CD4-positive, alpha-beta memory T cell (primary cell): ENCODE data around the gene PPFIBP2. TPM values are rescaled to one million over a fixed set of nuclear protein-coding genes. Genes with fewer than 3 reads are reported as not detected.

Source experiments
- CTCF ChIA-PET: fragments of 350-600 bp; sonication (Branson Sonifier 250); formaldehyde crosslinking; loops from one replicate; lab custom pipeline; 2021; ENCODE audit warnings: inconsistent platforms; ENCODE audit not compliant: partially characterized antibody; lab: Charles Lee
- POLR2A ChIA-PET: fragments of 350-600 bp; sonication (Branson Sonifier 250); formaldehyde crosslinking; loops from one replicate; lab custom pipeline; 2021; ENCODE audit not compliant: partially characterized antibody; lab: Charles Lee
- DNase-seq, 5 donors: peaks; one replicate each; pipeline versions ENCODE4 v3.0.0 to v3.0.0-alpha.2; 2020 to 2022; ENCODE audit warnings: mixed read lengths in 1 of 5
- H3K27ac ChIP-seq: one replicate; pipeline ENCODE4 v1.7.0; 2013; ENCODE audit warnings: low read depth, low read length
- H3K27me3 ChIP-seq: 2 replicates; pipeline ENCODE4 v1.7.0; 2013; ENCODE audit warnings: mild to moderate bottlenecking, low read length, moderate library complexity; ENCODE audit not compliant: insufficient read depth
- H3K36me3 ChIP-seq: 2 replicates; pipeline ENCODE4 v1.7.0; 2013; ENCODE audit warnings: mild to moderate bottlenecking, low read length, moderate library complexity; ENCODE audit not compliant: insufficient read depth
- H3K4me1 ChIP-seq: 2 replicates; pipeline ENCODE4 v1.7.0; 2013; ENCODE audit warnings: mild to moderate bottlenecking, low read length, moderate library complexity; ENCODE audit not compliant: insufficient read depth
- H3K4me3 ChIP-seq, 2 donors: one replicate each; pipeline ENCODE4 v1.7.0; 2013; ENCODE audit warnings: low read length in 2 of 2, mild to moderate bottlenecking in 1 of 2
- H3K9me3 ChIP-seq, 2 donors: one replicate each; pipeline ENCODE4 v1.7.0; 2013; ENCODE audit warnings: low read length in 2 of 2, control low read depth in 1 of 2; ENCODE audit not compliant: control insufficient read depth in 1 of 2
- H3K27ac Mint-ChIP-seq, 7 donors: one replicate each; pipeline ENCODE4 v1.8.0; 2020 to 2021; ENCODE audit warnings: mixed read lengths in 7 of 7, mild to moderate bottlenecking in 6 of 7, inconsistent platforms in 3 of 7, moderate library complexity in 3 of 7
- H3K27me3 Mint-ChIP-seq, 2 donors: one replicate each; pipeline ENCODE4 v1.8.0; 2020 to 2021; ENCODE audit warnings: mixed read lengths in 2 of 2
- H3K36me3 Mint-ChIP-seq, 2 donors: one replicate each; pipeline ENCODE4 v1.8.0; 2020 to 2021; ENCODE audit warnings: mixed read lengths in 2 of 2, inconsistent platforms in 1 of 2, mild to moderate bottlenecking in 1 of 2
- H3K4me1 Mint-ChIP-seq, 4 donors: one replicate each; pipeline ENCODE4 v1.8.0; 2020 to 2021; ENCODE audit warnings: mixed read lengths in 4 of 4, mild to moderate bottlenecking in 1 of 4
- H3K4me3 Mint-ChIP-seq, 8 donors: one replicate each; pipeline ENCODE4 v1.8.0; 2020 to 2021; ENCODE audit warnings: mixed read lengths in 8 of 8, mild to moderate bottlenecking in 7 of 8, moderate library complexity in 6 of 8, inconsistent platforms in 3 of 8
- H3K9me3 Mint-ChIP-seq, 8 donors: one replicate each; pipeline ENCODE4 v1.8.0; 2020 to 2021; ENCODE audit warnings: mixed read lengths in 8 of 8, mild to moderate bottlenecking in 5 of 8, inconsistent platforms in 3 of 8, moderate library complexity in 1 of 8
- intact Hi-C: fragments of 100-400 bp; cut with micrococcal nuclease; formaldehyde crosslinking; loops from one replicate; pipeline ENCODE4 v1.15.1; 2023
- polyA plus RNA-seq, 2 donors: library from polyadenylated mRNA; unstranded; fragments of 300-500 nt; fragmentation: Illumina TruSeq; gene quantifications; one replicate each; pipeline ENCODE4 v1.2.3, GENCODE V29; 2021
- total RNA-seq, 2 experiments: library from RNA; stranded (reverse); gene quantifications; one replicate each; pipeline ENCODE4 v1.2.3, GENCODE V29; 2021

PPFIBP2 gene
- total and polyA plus RNA-seq, 4 experiments from 2014 or later = 4.0 to 22.0 (median 19.0) TPM

GRCh38 chr11:7637447-7638157 is 123.8 kb downstream of the PPFIBP2 start:
- DNase-seq = no peak
- POLR2A ChIA-PET = no interaction called here
- H3K36me3 Mint-ChIP-seq = peaks cover 79 to 89% of the 10 kb centered on the region in 2 donors
- peak overlapping the region in 1 of 7 donors; percentile 26 for H3K27ac Mint-ChIP-seq
- no peak overlapping the region for H3K27ac ChIP-seq
- no peaks in the 10 kb centered on the region for H3K9me3 ChIP-seq
- peaks cover 5% of the 10 kb centered on the region for H3K36me3 ChIP-seq
- H3K4me1 ChIP-seq = no peaks in the 10 kb centered on the region
- no peaks in the 10 kb centered on the region for H3K27me3 Mint-ChIP-seq
- CTCF ChIA-PET = interaction anchor here (1.0 to 1.1 kb wide), 3 partner anchors 20 to 825 kb away, joined by 3 read pairs; no protein-coding TSS in a partner anchor
- H3K4me1 Mint-ChIP-seq = no peaks in the 10 kb centered on the region
- H3K9me3 Mint-ChIP-seq = no peaks in the 10 kb centered on the region
- H3K4me3 ChIP-seq = no peak overlapping the region
- intact Hi-C loops = no loop called here
- H3K27me3 ChIP-seq = no peaks in the 10 kb centered on the region
- no peak overlapping the region for H3K4me3 Mint-ChIP-seq

GRCh38 chr11:7638710-7639642 is 125.2 kb downstream of the PPFIBP2 start:
- Histone ChIP-seq H3K4me1 (no peaks in the 10 kb centered on the region), H3K4me3 (no peak overlapping the region), H3K36me3 (peaks cover 5% of the 10 kb centered on the region), H3K9me3 (no peaks in the 10 kb centered on the region), H3K27me3 (no peaks in the 10 kb centered on the region), H3K27ac (no peak overlapping the region)
- Mint-ChIP-seq H3K4me3 (no peak overlapping the region), H3K9me3 (no peaks in the 10 kb centered on the region), H3K27ac (peak overlapping the region in 1 of 7 donors; percentile 57), H3K4me1 (no peaks in the 10 kb centered on the region), H3K27me3 (no peaks in the 10 kb centered on the region), H3K36me3 (peaks cover 70 to 85% of the 10 kb centered on the region in 2 donors)
- DNase-seq = no peak
- CTCF ChIA-PET = interaction anchor here (0.7 to 1.1 kb wide), 3 partner anchors 18 to 26 kb away, joined by 3 read pairs; no protein-coding TSS in a partner anchor
- POLR2A ChIA-PET = no interaction called here
- intact Hi-C loops = no loop called here

DNA sequence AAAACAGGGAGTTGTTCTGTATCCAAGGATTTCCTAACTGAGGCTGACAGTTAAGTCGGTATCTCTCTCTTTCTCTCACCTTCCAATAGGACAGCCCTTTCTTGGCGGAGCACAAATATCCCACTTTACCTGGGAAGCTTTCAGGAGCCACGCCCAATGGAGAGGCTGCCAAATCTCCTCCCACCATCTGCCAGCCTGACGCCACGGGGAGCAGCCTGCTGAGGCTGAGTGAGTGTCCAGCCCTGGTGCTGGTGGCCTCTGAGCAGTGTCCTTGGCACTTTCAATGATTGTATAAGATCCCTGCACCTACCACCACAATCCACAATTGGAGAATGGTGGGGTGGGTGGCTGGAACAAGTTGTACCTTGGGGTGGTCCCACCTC is 125.8 kb downstream of the PPFIBP2 start:
- Histone ChIP-seq H3K4me1 (no peaks in the 10 kb centered on the region), H3K4me3 (no peak overlapping the region), H3K36me3 (peaks cover 5% of the 10 kb centered on the region), H3K27me3 (no peaks in the 10 kb centered on the region), H3K9me3 (no peaks in the 10 kb centered on the region), H3K27ac (no peak overlapping the region)
- DNase-seq = no peak
- Mint-ChIP-seq H3K9me3 (no peaks in the 10 kb centered on the region), H3K36me3 (peaks cover 67 to 83% of the 10 kb centered on the region in 2 donors), H3K4me3 (no peak overlapping the region), H3K27me3 (no peaks in the 10 kb centered on the region), H3K4me1 (no peaks in the 10 kb centered on the region), H3K27ac (no peak overlapping the region)
- ChIA-PET POLR2A (no interaction called here), CTCF (interaction anchor here (0.7 to 0.8 kb wide), 2 partner anchors 18 to 26 kb away, joined by 3 read pairs; no protein-coding TSS in a partner anchor)
- intact Hi-C loops = no loop called here

- Mint-ChIP-seq H3K4me1 (no peaks in the 10 kb centered on the region), H3K4me3 (no peak overlapping the region), H3K9me3 (no peaks in the 10 kb centered on the region), H3K27me3 (no peaks in the 10 kb centered on the region), H3K36me3 (peaks cover 62 to 77% of the 10 kb centered on the region in 2 donors), H3K27ac (no peak overlapping the region)
- Histone ChIP-seq H3K36me3 (peaks cover 5% of the 10 kb centered on the region), H3K27me3 (no peaks in the 10 kb centered on the region), H3K4me1 (no peaks in the 10 kb centered on the region), H3K4me3 (no peak overlapping the region), H3K27ac (no peak overlapping the region), H3K9me3 (no peaks in the 10 kb centered on the region)
- ChIA-PET POLR2A (no interaction called here), CTCF (no interaction called here)
- no peak for DNase-seq
- intact Hi-C loops = no loop called here
These were observed 127.0 kb downstream of the PPFIBP2 start for GRCh38 chr11:7640816-7641215.

GRCh38 chr11:7642747-7643146 is 128.9 kb downstream of the PPFIBP2 start:
- Histone ChIP-seq H3K27ac (no peak overlapping the region), H3K9me3 (no peaks in the 10 kb centered on the region), H3K4me3 (no peak overlapping the region), H3K4me1 (no peaks in the 10 kb centered on the region), H3K36me3 (peaks cover 6% of the 10 kb centered on the region), H3K27me3 (no peaks in the 10 kb centered on the region)
- intact Hi-C loops = no loop called here
- Mint-ChIP-seq H3K4me1 (no peaks in the 10 kb centered on the region), H3K9me3 (no peaks in the 10 kb centered on the region), H3K27me3 (no peaks in the 10 kb centered on the region), H3K4me3 (no peak overlapping the region), H3K36me3 (peaks cover 50 to 69% of the 10 kb centered on the region in 2 donors), H3K27ac (no peak overlapping the region)
- ChIA-PET POLR2A (no interaction called here), CTCF (interaction anchor here (1.5 kb wide), 1 partner anchor 129 kb away, joined by 4 read pairs; the partner anchor contains the start of gene PPFIBP2)
- DNase-seq = no peak

DNA sequence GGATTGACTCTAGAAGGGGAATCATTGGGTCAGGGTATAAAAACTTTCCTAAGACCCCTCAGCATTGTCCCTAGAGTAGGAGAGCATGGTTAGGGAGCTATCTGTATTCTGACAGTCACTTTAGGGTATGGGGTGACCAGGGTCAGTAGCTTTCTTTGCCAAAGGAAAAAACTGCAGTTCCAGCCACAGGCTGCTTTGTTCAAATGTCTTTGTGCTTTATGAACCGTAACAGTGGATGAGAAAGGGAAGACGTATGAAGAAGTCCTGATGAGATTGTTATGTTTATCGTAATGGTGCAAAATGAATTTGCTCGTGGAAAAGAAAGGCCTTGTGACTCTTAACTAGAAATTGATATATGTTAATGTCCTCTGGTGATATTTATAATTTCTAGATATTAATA is 129.5 kb downstream of the PPFIBP2 start:
- Mint-ChIP-seq H3K27ac (no peak overlapping the region), H3K27me3 (no peaks in the 10 kb centered on the region), H3K9me3 (no peaks in the 10 kb centered on the region), H3K4me1 (no peaks in the 10 kb centered on the region), H3K4me3 (no peak overlapping the region), H3K36me3 (peaks cover 49 to 69% of the 10 kb centered on the region in 2 donors)
- Histone ChIP-seq H3K36me3 (peaks cover 9% of the 10 kb centered on the region), H3K27ac (no peak overlapping the region), H3K27me3 (no peaks in the 10 kb centered on the region), H3K9me3 (no peaks in the 10 kb centered on the region), H3K4me1 (no peaks in the 10 kb centered on the region), H3K4me3 (no peak overlapping the region)
- POLR2A ChIA-PET = no interaction called here
- intact Hi-C loops = no loop called here
- CTCF ChIA-PET = interaction anchor here (1.5 kb wide), 1 partner anchor 130 kb away, joined by 4 read pairs; the partner anchor contains the start of gene PPFIBP2
- no peak for DNase-seq

DNA sequence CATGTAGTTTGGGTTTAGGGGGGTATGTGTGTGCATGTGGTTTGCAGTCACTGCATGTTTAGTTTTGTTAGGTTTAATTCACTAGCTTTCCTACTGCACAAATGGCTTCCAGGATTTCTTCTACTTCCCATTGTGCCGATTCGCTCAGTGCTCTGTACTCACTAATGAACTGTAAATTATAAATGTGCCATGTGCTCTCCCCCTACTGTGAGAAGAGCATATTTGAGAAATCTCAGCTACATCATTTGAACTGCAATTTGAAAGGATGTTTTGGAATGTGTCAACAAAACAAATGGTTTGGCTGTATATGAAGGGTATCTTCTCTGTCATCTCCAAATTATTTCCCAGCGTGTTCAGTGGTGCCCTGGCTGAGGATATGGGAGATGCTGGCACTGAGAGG is 131.4 kb downstream of the PPFIBP2 start:
- POLR2A ChIA-PET = no interaction called here
- H3K4me3 ChIP-seq = no peak overlapping the region
- H3K9me3 ChIP-seq = no peaks in the 10 kb centered on the region
- peaks cover 56 to 71% of the 10 kb centered on the region in 2 donors for H3K36me3 Mint-ChIP-seq
- DNase-seq = no peak
- H3K4me1 Mint-ChIP-seq = no peaks in the 10 kb centered on the region
- no peak overlapping the region for H3K27ac Mint-ChIP-seq
- CTCF ChIA-PET = no interaction called here
- H3K27ac ChIP-seq = no peak overlapping the region
- intact Hi-C loops = no loop called here
- no peak overlapping the region for H3K4me3 Mint-ChIP-seq
- no peaks in the 10 kb centered on the region for H3K4me1 ChIP-seq
- H3K36me3 ChIP-seq = peaks cover 14% of the 10 kb centered on the region
- no peaks in the 10 kb centered on the region for H3K9me3 Mint-ChIP-seq
- no peaks in the 10 kb centered on the region for H3K27me3 ChIP-seq
- no peaks in the 10 kb centered on the region for H3K27me3 Mint-ChIP-seq
